ENCODE measurements around the gene CAPN8. TPM values are rescaled to one million over a fixed set of nuclear protein-coding genes. Genes with fewer than 3 reads are reported as not detected.
A peak's percentile ranks its signal among the peaks of the same experiment; 100 is the strongest.

Gene CAPN8
- total and polyA plus RNA-seq, 10 donors = 0.08 to 0.73 TPM; not detected in 8

GRCh38 chr1:223711747-223712193, 46.3 kb upstream of the CAPN8 start:
- WGBS, 5 donors = 63 to 81% (median 73%) methylated on average over 15 of the region's 15 CpGs
- no peak for TF ChIP-seq POLR2AphosphoS5 (IDR thresholded peaks at IDR 0.05)
- no peak for TF ChIP-seq POLR2A (IDR thresholded peaks at IDR 0.05)
- TF ChIP-seq, protein P1, sequence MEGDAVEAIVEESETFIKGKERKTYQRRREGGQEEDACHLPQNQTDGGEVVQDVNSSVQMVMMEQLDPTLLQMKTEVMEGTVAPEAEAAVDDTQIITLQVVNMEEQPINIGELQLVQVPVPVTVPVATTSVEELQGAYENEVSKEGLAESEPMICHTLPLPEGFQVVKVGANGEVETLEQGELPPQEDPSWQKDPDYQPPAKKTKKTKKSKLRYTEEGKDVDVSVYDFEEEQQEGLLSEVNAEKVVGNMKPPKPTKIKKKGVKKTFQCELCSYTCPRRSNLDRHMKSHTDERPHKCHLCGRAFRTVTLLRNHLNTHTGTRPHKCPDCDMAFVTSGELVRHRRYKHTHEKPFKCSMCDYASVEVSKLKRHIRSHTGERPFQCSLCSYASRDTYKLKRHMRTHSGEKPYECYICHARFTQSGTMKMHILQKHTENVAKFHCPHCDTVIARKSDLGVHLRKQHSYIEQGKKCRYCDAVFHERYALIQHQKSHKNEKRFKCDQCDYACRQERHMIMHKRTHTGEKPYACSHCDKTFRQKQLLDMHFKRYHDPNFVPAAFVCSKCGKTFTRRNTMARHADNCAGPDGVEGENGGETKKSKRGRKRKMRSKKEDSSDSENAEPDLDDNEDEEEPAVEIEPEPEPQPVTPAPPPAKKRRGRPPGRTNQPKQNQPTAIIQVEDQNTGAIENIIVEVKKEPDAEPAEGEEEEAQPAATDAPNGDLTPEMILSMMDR (IDR thresholded peaks at IDR 0.05 in 8 of 11, conservative IDR thresholded peaks at IDR 0.05 in 3 of 11) = no peak
- Histone ChIP-seq H3K36me3 (no peaks in the 10 kb centered on the region), H3K4me1 (peaks cover 41 to 79% (median 56%) of the 10 kb centered on the region in 6 donors), H3K9me3 (no peaks in the 10 kb centered on the region), H3K27me3 (replicated peaks in 1 of 7) (no peaks in the 10 kb centered on the region), H3K4me3 (peak overlapping the region in 7 of 8 donors; percentile 54 to 92 (median 71)), H3K27ac (peak overlapping the region; percentile 79 to 97 (median 91))
- intact Hi-C loops (cut with DNase I; ENCODE audit: low total_unique reads) = loop anchor here (5.0 to 10.0 kb wide), 2 partner anchors 36 to 133 kb away; partner anchors contain the start of gene TP53BP2
- DNase-seq = no peak

GRCh38 chr1:223711173-223711572, 45.7 kb upstream of the CAPN8 start:
- Histone ChIP-seq H3K4me3 (no peak overlapping the region), H3K9me3 (no peaks in the 10 kb centered on the region), H3K36me3 (no peaks in the 10 kb centered on the region), H3K27ac (peak overlapping the region in 1 of 8 donors; percentile 29), H3K27me3 (replicated peaks in 1 of 7) (no peaks in the 10 kb centered on the region), H3K4me1 (peaks cover 35 to 79% (median 50%) of the 10 kb centered on the region in 6 donors)
- WGBS, 5 donors = 94 to 100% (median 96%) methylated on average over 1 of the region's 1 CpG
- DNase-seq = no peak
- intact Hi-C loops (cut with DNase I; ENCODE audit: low total_unique reads) = loop anchor here (5.0 to 10.0 kb wide), 2 partner anchors 36 to 134 kb away; partner anchors contain the start of gene TP53BP2
- TF ChIP-seq POLR2AphosphoS5 (IDR thresholded peaks at IDR 0.05) = no peak
- no peak for TF ChIP-seq POLR2A (IDR thresholded peaks at IDR 0.05)
- TF ChIP-seq, protein P1 (IDR thresholded peaks at IDR 0.05 in 8 of 11, conservative IDR thresholded peaks at IDR 0.05 in 3 of 11) = no peak

GRCh38 chr1:223710179-223711133, 45.0 kb upstream of the CAPN8 start:
- no peak for DNase-seq
- Histone ChIP-seq H3K27me3 (replicated peaks in 1 of 7) (no peaks in the 10 kb centered on the region), H3K4me1 (peaks cover 28 to 79% (median 43%) of the 10 kb centered on the region in 6 donors), H3K36me3 (no peaks in the 10 kb centered on the region), H3K4me3 (no peak overlapping the region), H3K9me3 (no peaks in the 10 kb centered on the region), H3K27ac (peak overlapping the region in 1 of 8 donors; percentile 29)
- WGBS, 5 donors = 84 to 95% (median 92%) methylated on average over 12 of the region's 12 CpGs
- TF ChIP-seq POLR2AphosphoS5 (IDR thresholded peaks at IDR 0.05) = no peak
- TF ChIP-seq, protein P1 (IDR thresholded peaks at IDR 0.05 in 8 of 11, conservative IDR thresholded peaks at IDR 0.05 in 3 of 11) = no peak
- no peak for TF ChIP-seq POLR2A (IDR thresholded peaks at IDR 0.05)
- intact Hi-C loops (cut with DNase I; ENCODE audit: low total_unique reads) = loop anchor here (5.0 to 10.0 kb wide), 2 partner anchors 37 to 134 kb away; partner anchors contain the start of gene TP53BP2

DNA sequence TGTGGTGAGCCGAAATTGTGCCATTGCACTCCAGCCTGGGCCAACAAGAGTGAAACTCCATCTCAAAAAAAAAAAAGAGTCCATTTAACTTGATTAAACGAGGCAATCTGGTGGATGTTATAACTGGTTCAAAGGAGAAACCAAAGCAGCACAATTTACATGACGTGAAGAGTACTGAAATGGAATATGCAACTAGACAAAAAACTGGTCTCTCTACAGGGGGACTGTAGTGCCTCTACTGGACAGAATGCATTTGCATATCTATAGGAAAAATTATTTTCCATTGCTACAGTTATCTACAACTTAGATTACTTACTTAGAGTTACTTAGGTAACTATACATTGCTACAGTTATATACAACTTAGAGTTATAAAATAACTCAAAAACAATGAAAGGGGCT, 44.1 kb upstream of the CAPN8 start:
- TF ChIP-seq POLR2A (IDR thresholded peaks at IDR 0.05) (no peak), POLR2AphosphoS5 (IDR thresholded peaks at IDR 0.05) (no peak)
- TF ChIP-seq, protein P1 (IDR thresholded peaks at IDR 0.05 in 8 of 11, conservative IDR thresholded peaks at IDR 0.05 in 3 of 11) = peak in 1 of 11 experiments; percentile 7
- H3K27ac ChIP-seq = no peak overlapping the region
- no peaks in the 10 kb centered on the region for H3K9me3 ChIP-seq
- intact Hi-C loops (cut with DNase I; ENCODE audit: low total_unique reads) = no loop called here
- no peaks in the 10 kb centered on the region for H3K36me3 ChIP-seq
- 67 to 83% (median 79%) methylated on average over 3 of the region's 3 CpGs for WGBS, 5 donors
- H3K27me3 ChIP-seq (replicated peaks in 1 of 7) = no peaks in the 10 kb centered on the region
- H3K4me1 ChIP-seq = peaks cover 23 to 77% (median 42%) of the 10 kb centered on the region in 6 donors
- H3K4me3 ChIP-seq = no peak overlapping the region
- DNase-seq = no peak

Data from spleen (tissue), 11 donors.